HepG2 (cell line): ENCODE measurements around the gene EMC9. TPM values are rescaled to one million over a fixed set of nuclear protein-coding genes. Genes with fewer than 3 reads are reported as not detected.

Experiments used
- ATAC-seq: fragments of 200-7000 bp; cut with Tn5 transposase; 3 replicates; pipeline ENCODE4 v1.9.1; 2020; ENCODE audit warnings: mild to moderate bottlenecking, moderate library complexity
- BruUV-seq: library from RNA; stranded (reverse); fragments of 400-500 nt; replicated peaks from 2 replicates; lab custom pipeline; 2021; lab: Mats Ljungman, UMichigan
- CTCF ChIA-PET: fragments of 300-600 bp; formaldehyde crosslinking; extraction: SDS; loops from one replicate; lab custom pipeline; 2021; ENCODE audit warnings: low total read pairs, inconsistent platforms, low intra/inter-chr PET ratio; lab: Yijun Ruan, JAX
- POLR2A ChIA-PET: fragments of 350-600 bp; sonication (Branson Sonifier 250); formaldehyde crosslinking; loops from one replicate; lab custom pipeline; 2020; ENCODE audit warnings: antibody characterized with exemption, inconsistent platforms; lab: Yijun Ruan, JAX
- DNase-seq: peaks from one replicate; pipeline ENCODE4 v3.0.0-alpha.2; 2015; ENCODE audit warnings: low spot score
- FAIRE-seq: peaks from 3 replicates; lab custom pipeline; 2011; peaks lifted over from hg19 to GRCh38; lab: Jason Lieb, UNC
- H2AFZ ChIP-seq: one replicate; pipeline ENCODE4 v1.6.1; 2011; ENCODE audit warnings: low read length, inconsistent platforms
- H3K27ac ChIP-seq: fragments of 300-600 bp; 3 replicates; pipeline ENCODE4 v1.8.0; 2011; ENCODE audit warnings: mixed run types, mild to moderate bottlenecking, mixed read lengths, low read length, inconsistent platforms; ENCODE audit not compliant: insufficient read depth; ENCODE audit errors: extremely low read length
- H3K27me3 ChIP-seq, 2 experiments: fragments of 200-600 bp in 1 of 2; 2 replicates in 1 of 2; 3 replicates in 1 of 2; pipeline versions ENCODE4 v1.6.0 to v1.8.0; 2011; ENCODE audit warnings: low read length in 2 of 2, mild to moderate bottlenecking in 2 of 2, moderate library complexity in 2 of 2, inconsistent platforms in 1 of 2; ENCODE audit not compliant: insufficient read depth in 2 of 2, control insufficient read depth in 1 of 2
- H3K36me3 ChIP-seq, 2 experiments: fragments of 200-600 bp in 1 of 2; replicated peaks in 1 of 2; 2 replicates in 1 of 2; 3 replicates in 1 of 2; pipeline versions ENCODE4 v1.5.1 to v1.8.0; 2011; ENCODE audit warnings: low read length in 2 of 2, inconsistent platforms in 1 of 2; ENCODE audit not compliant: insufficient read depth in 2 of 2, control insufficient read depth in 1 of 2
- H3K4me1 ChIP-seq: 2 replicates; pipeline ENCODE4 v1.5.1; 2012; ENCODE audit warnings: low read length, inconsistent platforms; ENCODE audit not compliant: insufficient read depth
- H3K4me2 ChIP-seq: 2 replicates; pipeline ENCODE4 v1.6.0; 2011; ENCODE audit warnings: low read depth, low read length, inconsistent platforms
- H3K4me3 ChIP-seq, 3 experiments: fragments of 200-600 bp in 1 of 3; sonication (generic), shearing (Covaris generic) in 1 of 3; replicated peaks in 1 of 3; 2 replicates each; pipeline ENCODE4 v1.5.1; 2011 to 2016; ENCODE audit warnings: low read length in 3 of 3, inconsistent platforms in 2 of 3, low read depth in 2 of 3, mild to moderate bottlenecking in 2 of 3, control low read depth in 1 of 3, mixed read lengths in 1 of 3; ENCODE audit not compliant: insufficient read depth in 1 of 3
- H3K79me2 ChIP-seq: one replicate; pipeline ENCODE4 v1.6.1; 2011; ENCODE audit warnings: low read length, inconsistent platforms; ENCODE audit not compliant: insufficient read depth
- H3K9ac ChIP-seq: 2 replicates; pipeline ENCODE4 v1.6.0; 2011; ENCODE audit warnings: mild to moderate bottlenecking, low read depth, low read length, inconsistent platforms; ENCODE audit not compliant: insufficient read depth
- H3K9me3 ChIP-seq: 2 replicates; pipeline ENCODE4 v1.5.1; 2012; ENCODE audit warnings: mild to moderate bottlenecking, low read length
- H4K20me1 ChIP-seq: 2 replicates; pipeline ENCODE4 v1.6.0; 2011; ENCODE audit warnings: inconsistent platforms, mild to moderate bottlenecking, low read length, moderate library complexity; ENCODE audit not compliant: insufficient read depth
- HNRNPH1 ChIP-seq: fragments of 200-400 bp; formaldehyde crosslinking; optimal IDR thresholded peaks from 2 replicates; pipeline ENCODE3; 2017; ENCODE audit warnings: mild to moderate bottlenecking, low read depth, low read length
- KDM2A ChIP-seq: sonication (generic); formaldehyde crosslinking; IDR thresholded peaks from 2 replicates; pipeline ENCODE4 v1.4.0; 2020; ENCODE audit warnings: low read depth, missing genetic modification reagents, borderline replicate concordance
- KMT2A ChIP-seq: sonication (generic); formaldehyde crosslinking; IDR thresholded peaks from 2 replicates; pipeline ENCODE4 v1.4.0; 2020; ENCODE audit warnings: missing genetic modification reagents
- RBFOX2 ChIP-seq: fragments of 200-400 bp; formaldehyde crosslinking; IDR thresholded peaks from 2 replicates; pipeline ENCODE4 v1.6.1; 2017; ENCODE audit warnings: low read depth, mild to moderate bottlenecking, low read length
- SAFB2 ChIP-seq: sonication (generic); formaldehyde crosslinking; IDR thresholded peaks from 2 replicates; pipeline ENCODE4 v1.5.1; 2020; ENCODE audit warnings: missing genetic modification reagents, low read depth, mild to moderate bottlenecking, borderline replicate concordance
- ZNF333 ChIP-seq: sonication (generic); formaldehyde crosslinking; IDR thresholded peaks from 2 replicates; pipeline ENCODE4 v1.4.0; 2020; ENCODE audit warnings: mild to moderate bottlenecking, missing genetic modification reagents, borderline replicate concordance
- ZNF337 ChIP-seq: sonication (generic); formaldehyde crosslinking; IDR thresholded peaks from 2 replicates; pipeline ENCODE4 v1.5.1; 2020; ENCODE audit warnings: missing genetic modification reagents, low read depth, mild to moderate bottlenecking, borderline replicate concordance
- ZNF776 ChIP-seq: sonication (generic); formaldehyde crosslinking; IDR thresholded peaks from 2 replicates; pipeline ENCODE4 v1.4.0; 2020; ENCODE audit warnings: mild to moderate bottlenecking, missing genetic modification reagents
- ZNF782 ChIP-seq: sonication (generic); formaldehyde crosslinking; IDR thresholded peaks from 2 replicates; pipeline ENCODE4 v1.4.0; 2020; ENCODE audit warnings: missing genetic modification reagents, mild to moderate bottlenecking, borderline replicate concordance
- ZSCAN5A ChIP-seq: sonication (generic); formaldehyde crosslinking; IDR thresholded peaks from 2 replicates; pipeline ENCODE4 v1.8.0; 2022; ENCODE audit warnings: mild to moderate bottlenecking, missing genetic modification reagents, borderline replicate concordance
- ZXDC ChIP-seq: sonication (generic); formaldehyde crosslinking; IDR thresholded peaks from 2 replicates; pipeline ENCODE4 v1.5.0; 2020; ENCODE audit warnings: mild to moderate bottlenecking, missing genetic modification reagents
- whole genome bisulfite sequencing: methylation state at CpG from one replicate; pipeline ENCODE4 v1.1.6; 2017; ENCODE audit warnings: low lambda C conversion rate; 5-methylcytosine and 5-hydroxymethylcytosine counted together
- in situ Hi-C: cut with HindIII; loops from 2 replicates; pipeline ENCODE4 v1.10.0; 2017; ENCODE audit warnings: low pct_unique_long_range_greater_than_20kb; ENCODE audit not compliant: extremely low pct_ligation_motif_present
- intact Hi-C: fragments of 100-400 bp; cut with micrococcal nuclease; formaldehyde crosslinking; loops from one replicate; pipeline ENCODE4 v1.10.0; 2022; ENCODE audit not compliant: unreplicated experiment
- polyA plus RNA-seq, 8 experiments: library from polyadenylated mRNA; depleted of rRNA in 3 of 8; stranded (reverse) in 7 of 8; unstranded in 1 of 8; fragments of >200 nt; fragmentation: Illumina TruSeq in 4 of 8; extraction: Trizol in 4 of 8; gene quantifications; 2 replicates each; pipeline versions ENCODE4 v1.2.1 to v1.2.3, GENCODE V29; 2011 to 2016; ENCODE audit warnings: low read depth in 4 of 8, missing spikeins in 1 of 8, mixed read lengths in 1 of 8; ENCODE audit not compliant: insufficient read depth in 1 of 8
- total RNA-seq, 5 experiments: library from RNA; depleted of rRNA; stranded (reverse); fragments of >200 nt; fragmentation: Illumina TruSeq; extraction: Trizol; gene quantifications; 2 replicates each; pipeline ENCODE4 v1.2.3, GENCODE V29; 2016; ENCODE audit warnings: low read depth in 1 of 5
- TF ChIP-seq, protein P1 (sequence below): sonication (generic); formaldehyde crosslinking; IDR thresholded peaks from 2 replicates; pipeline ENCODE4 v1.5.0; 2020; ENCODE audit warnings: missing genetic modification reagents
- TF ChIP-seq, protein P2 (sequence below): sonication (generic); formaldehyde crosslinking; IDR thresholded peaks from 2 replicates; pipeline ENCODE4 v1.8.0; 2023; ENCODE audit warnings: mild to moderate bottlenecking, missing genetic modification reagents

The EMC9 gene
- total and polyA plus RNA-seq, 2 of the 13 experiments (the other 11 are each of a cell fraction or from before 2014, with no cell fraction given) = 60.5 to 78.7 TPM

- ATAC-seq (no peak), DNase-seq (no peak), FAIRE-seq (no peak)
- no TSS peak for BruUV-seq
- Histone ChIP-seq H3K9me3 (no peaks in the 10 kb centered on the region), H4K20me1 (no peaks in the 10 kb centered on the region), H3K4me3 (no peak overlapping the region), H3K4me1 (peaks cover 28% of the 10 kb centered on the region), H3K4me2 (no peak overlapping the region), H3K9ac (no peak overlapping the region), H3K27ac (peak overlapping the region; percentile 24), H3K27me3 (no peaks in the 10 kb centered on the region; a peak in 1 of 5 replicates), H3K36me3 (peaks cover 61 to 68% of the 10 kb centered on the region in 2 experiments), H2AFZ (no peak overlapping the region), H3K79me2 (peaks cover 5% of the 10 kb centered on the region)
- in situ Hi-C loops (loop anchor here (5.0 kb wide), 1 partner anchor 103 kb away; no protein-coding TSS in a partner anchor), intact Hi-C loops (no loop called here)
- ChIA-PET POLR2A (interaction anchor here (1.3 to 11.8 kb wide), 20 partner anchors 10 to 147 kb away, joined by 3 to 233 read pairs (median 24); partner anchors contain the start of genes CHMP4A, CIDEB, DCAF11 and EMC9), CTCF (interaction anchor here (1.3 to 2.4 kb wide), 5 partner anchors 24 to 146 kb away, joined by 4 to 12 read pairs (median 10); partner anchors contain the start of gene PSME1)
- 96% methylated on average over 11 of the region's 11 CpGs for WGBS
- TF ChIP-seq KMT2A = peak; percentile 43; the same call in 1 of the 2 replicates
- TF ChIP-seq RBFOX2 = peak; percentile 45; the same call in 1 of the 2 replicates
- TF ChIP-seq HNRNPH1 = peak; percentile 74
- no peak for TF ChIP-seq KDM2A (CRISPR knock-in tag)
- no peak for TF ChIP-seq ZNF337 (CRISPR knock-in tag)
- TF ChIP-seq SAFB2 = peak; percentile 61; the same call in 1 of the 2 replicates
- TF ChIP-seq, protein P1, sequence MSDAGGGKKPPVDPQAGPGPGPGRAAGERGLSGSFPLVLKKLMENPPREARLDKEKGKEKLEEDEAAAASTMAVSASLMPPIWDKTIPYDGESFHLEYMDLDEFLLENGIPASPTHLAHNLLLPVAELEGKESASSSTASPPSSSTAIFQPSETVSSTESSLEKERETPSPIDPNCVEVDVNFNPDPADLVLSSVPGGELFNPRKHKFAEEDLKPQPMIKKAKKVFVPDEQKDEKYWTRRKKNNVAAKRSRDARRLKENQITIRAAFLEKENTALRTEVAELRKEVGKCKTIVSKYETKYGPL (CRISPR knock-in tag) = no peak
- TF ChIP-seq ZNF776 (CRISPR knock-in tag) = 0 out of 2 replicates have a peak, but pooled peaks have one; percentile 31
- TF ChIP-seq, protein P2, sequence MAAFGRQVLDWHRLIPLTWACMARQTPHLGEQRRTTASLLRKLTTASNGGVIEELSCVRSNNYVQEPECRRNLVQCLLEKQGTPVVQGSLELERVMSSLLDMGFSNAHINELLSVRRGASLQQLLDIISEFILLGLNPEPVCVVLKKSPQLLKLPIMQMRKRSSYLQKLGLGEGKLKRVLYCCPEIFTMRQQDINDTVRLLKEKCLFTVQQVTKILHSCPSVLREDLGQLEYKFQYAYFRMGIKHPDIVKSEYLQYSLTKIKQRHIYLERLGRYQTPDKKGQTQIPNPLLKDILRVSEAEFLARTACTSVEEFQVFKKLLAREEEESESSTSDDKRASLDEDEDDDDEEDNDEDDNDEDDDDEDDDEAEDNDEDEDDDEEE (CRISPR knock-in tag) = no peak
- no peak for TF ChIP-seq ZNF782 (CRISPR knock-in tag)
- peak; percentile 59; the same call in 1 of the 2 replicates for TF ChIP-seq ZNF333 (CRISPR knock-in tag)
- TF ChIP-seq ZXDC = 0 out of 2 replicates have a peak, but pooled peaks have one; percentile 24
- TF ChIP-seq ZSCAN5A (CRISPR knock-in tag) = no peak
These were observed 18.5 kb upstream of the EMC9 start for GRCh38 chr14:24159777-24160498.
